Mucosa of descending colon (tissue), 3 donors: ENCODE measurements around the gene INHBE. TPM values are rescaled to one million over a fixed set of nuclear protein-coding genes. Genes with fewer than 3 reads are reported as not detected.

Source experiments
- ATAC-seq: fragments of 200-7000 bp; cut with Tn5 transposase; one replicate; pipeline ENCODE4 v1.9.1; 2020; ENCODE audit warnings: mild to moderate bottlenecking, moderate library complexity
- DNase-seq, 3 donors: peaks; one replicate each; pipeline ENCODE4 v3.0.0-alpha.2; 2020
- H3K36me3 ChIP-seq: fragments of 200-600 bp; one replicate; pipeline ENCODE4 v1.8.0; 2021; ENCODE audit warnings: low read depth, mild to moderate bottlenecking
- H3K4me1 ChIP-seq: fragments of 200-600 bp; one replicate; pipeline ENCODE4 v1.8.0; 2021; ENCODE audit warnings: low read depth, mild to moderate bottlenecking
- H3K4me3 ChIP-seq: fragments of 200-600 bp; one replicate; pipeline ENCODE4 v1.8.0; 2021; ENCODE audit warnings: mild to moderate bottlenecking
- H3K9me3 ChIP-seq: fragments of 200-600 bp; one replicate; pipeline ENCODE4 v1.8.0; 2021; ENCODE audit warnings: mild to moderate bottlenecking
- intact Hi-C, 2 donors: fragments of 100-400 bp; cut with DNase I in 1 of 2; cut with micrococcal nuclease in 1 of 2; formaldehyde crosslinking; loops; one replicate each; pipeline versions ENCODE4 v1.11.0 to v1.11.1; 2022; cut with DNase I, micrococcal nuclease
- total RNA-seq, 3 donors: library from RNA; stranded (reverse); fragmentation: NEBNext Ultra II Directional in 2 of 3; extraction: Animal tissue kit (Norgen Biotek cat#: 25700) in 2 of 3; gene quantifications; one replicate each; pipeline versions ENCODE4 v1.2.1 to v1.2.4, GENCODE V29; 2021 to 2023
- TF ChIP-seq, protein P1 (sequence below): fragments of 200-600 bp; IDR thresholded peaks from one replicate; pipeline ENCODE4 v1.8.0; 2022; ENCODE audit warnings: antibody characterized with exemption, mild to moderate bottlenecking
- donor health status: DM: no; HTN: no; CAD: no; lungs with moderate emphysema.
- donor health status: DM: no; HTN: no; CAD: no.
- donor health status: DM: no; HTN: yes; CAD: no.

INHBE gene
- total RNA-seq, 3 donors from 2014 or later = not detected

DNA sequence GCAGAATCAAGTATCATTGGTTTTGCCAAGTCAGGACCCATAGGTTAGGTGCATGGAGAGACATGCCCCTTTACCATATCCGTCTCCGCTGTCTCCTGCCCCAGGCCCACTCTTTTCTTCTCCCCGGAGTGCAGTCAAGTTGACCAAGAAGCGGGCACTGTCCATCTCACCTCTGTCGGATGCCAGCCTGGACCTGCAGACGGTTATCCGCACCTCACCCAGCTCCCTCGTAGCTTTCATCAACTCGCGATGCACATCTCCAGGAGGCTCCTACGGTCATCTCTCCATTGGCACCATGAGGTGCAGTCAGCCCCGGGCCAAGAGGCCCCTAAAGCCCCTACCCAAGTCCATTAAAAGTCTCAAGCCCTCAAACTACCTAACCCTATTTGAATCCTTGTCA is 9.5 kb downstream of the INHBE start:
- ATAC-seq = no peak
- intact Hi-C loops = no loop called here

DNA sequence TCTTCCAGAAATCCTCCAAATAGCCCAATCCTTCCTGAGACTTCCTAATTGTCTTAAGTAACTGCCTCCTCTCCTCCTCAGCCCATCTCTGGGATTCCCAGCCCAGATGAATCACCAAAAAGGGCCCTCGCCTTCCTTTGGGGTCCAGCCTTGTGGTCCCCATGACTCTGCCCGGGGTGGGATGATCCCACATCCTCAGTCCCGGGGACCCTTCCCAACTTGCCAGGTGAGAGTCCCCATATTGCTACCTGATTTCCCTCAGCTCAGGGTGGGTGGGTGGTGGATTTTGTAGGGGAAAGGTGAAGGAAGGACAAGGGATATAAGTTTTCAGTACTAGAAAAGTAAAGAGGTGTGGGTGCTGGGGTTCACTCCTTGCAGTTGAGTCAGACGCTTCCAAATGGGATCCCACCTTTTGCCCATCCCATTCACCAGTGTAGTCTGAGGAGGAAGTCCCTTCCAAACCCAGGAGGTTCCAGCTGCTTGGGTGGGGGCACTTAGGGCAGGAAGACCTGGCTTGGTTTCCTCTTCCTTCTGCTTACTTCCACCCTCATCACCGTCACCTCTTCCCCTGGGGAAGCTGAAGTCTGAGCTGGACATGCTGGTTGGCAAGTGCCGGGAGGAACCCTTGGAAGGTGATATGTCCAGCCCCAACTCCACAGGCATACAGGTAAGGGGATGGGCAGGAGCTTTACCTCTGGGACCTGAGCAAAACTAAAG is 10.1 kb downstream of the INHBE start:
- TF ChIP-seq, protein P1, sequence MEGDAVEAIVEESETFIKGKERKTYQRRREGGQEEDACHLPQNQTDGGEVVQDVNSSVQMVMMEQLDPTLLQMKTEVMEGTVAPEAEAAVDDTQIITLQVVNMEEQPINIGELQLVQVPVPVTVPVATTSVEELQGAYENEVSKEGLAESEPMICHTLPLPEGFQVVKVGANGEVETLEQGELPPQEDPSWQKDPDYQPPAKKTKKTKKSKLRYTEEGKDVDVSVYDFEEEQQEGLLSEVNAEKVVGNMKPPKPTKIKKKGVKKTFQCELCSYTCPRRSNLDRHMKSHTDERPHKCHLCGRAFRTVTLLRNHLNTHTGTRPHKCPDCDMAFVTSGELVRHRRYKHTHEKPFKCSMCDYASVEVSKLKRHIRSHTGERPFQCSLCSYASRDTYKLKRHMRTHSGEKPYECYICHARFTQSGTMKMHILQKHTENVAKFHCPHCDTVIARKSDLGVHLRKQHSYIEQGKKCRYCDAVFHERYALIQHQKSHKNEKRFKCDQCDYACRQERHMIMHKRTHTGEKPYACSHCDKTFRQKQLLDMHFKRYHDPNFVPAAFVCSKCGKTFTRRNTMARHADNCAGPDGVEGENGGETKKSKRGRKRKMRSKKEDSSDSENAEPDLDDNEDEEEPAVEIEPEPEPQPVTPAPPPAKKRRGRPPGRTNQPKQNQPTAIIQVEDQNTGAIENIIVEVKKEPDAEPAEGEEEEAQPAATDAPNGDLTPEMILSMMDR = no peak
- DNase-seq = no peak
- no peaks in the 10 kb centered on the region for H3K9me3 ChIP-seq
- no peak overlapping the region for H3K4me3 ChIP-seq
- H3K36me3 ChIP-seq = no peaks in the 10 kb centered on the region
- intact Hi-C loops = no loop called here
- no peak for ATAC-seq
- H3K4me1 ChIP-seq = peaks cover 14% of the 10 kb centered on the region

More for the DNA sequence above, 9.5 kb downstream of the INHBE start:
- H3K4me1 ChIP-seq = peaks cover 19% of the 10 kb centered on the region
- no peak overlapping the region for H3K4me3 ChIP-seq
- H3K9me3 ChIP-seq = no peaks in the 10 kb centered on the region
- TF ChIP-seq, protein P1 = no peak
- H3K36me3 ChIP-seq = no peaks in the 10 kb centered on the region
- DNase-seq = no peak

GRCh38 chr12:57465747-57466505 is 10.8 kb downstream of the INHBE start:
- ATAC-seq (no peak), DNase-seq (no peak)
- no peaks in the 10 kb centered on the region for H3K9me3 ChIP-seq
- no peak overlapping the region for H3K4me3 ChIP-seq
- peaks cover 14% of the 10 kb centered on the region for H3K4me1 ChIP-seq
- H3K36me3 ChIP-seq = no peaks in the 10 kb centered on the region
- intact Hi-C loops = no loop called here
- TF ChIP-seq, protein P1 = no peak

- H3K4me3 ChIP-seq = no peak overlapping the region
- H3K4me1 ChIP-seq = peaks cover 11% of the 10 kb centered on the region
- TF ChIP-seq, protein P1 = no peak
- intact Hi-C loops = no loop called here
- DNase-seq (no peak), ATAC-seq (no peak)
- no peaks in the 10 kb centered on the region for H3K36me3 ChIP-seq
- H3K9me3 ChIP-seq = no peaks in the 10 kb centered on the region
These were observed 12.2 kb downstream of the INHBE start for GRCh38 chr12:57467212-57467874.

DNA sequence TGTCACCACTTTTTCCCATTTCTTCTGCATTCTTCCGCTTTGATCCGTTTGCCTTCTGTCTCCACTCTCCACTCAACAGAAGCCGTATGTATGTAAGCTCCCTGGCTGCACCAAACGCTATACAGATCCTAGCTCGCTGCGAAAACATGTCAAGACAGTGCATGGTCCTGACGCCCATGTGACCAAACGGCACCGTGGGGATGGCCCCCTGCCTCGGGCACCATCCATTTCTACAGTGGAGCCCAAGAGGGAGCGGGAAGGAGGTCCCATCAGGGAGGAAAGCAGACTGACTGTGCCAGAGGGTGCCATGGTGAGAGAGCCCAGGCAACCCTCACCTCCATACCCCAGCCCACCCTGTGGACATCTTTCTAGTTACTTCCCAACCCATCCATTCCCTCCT is 12.8 kb downstream of the INHBE start:
- intact Hi-C loops = no loop called here
- Histone ChIP-seq H3K9me3 (no peaks in the 10 kb centered on the region), H3K4me3 (no peak overlapping the region), H3K4me1 (peaks cover 11% of the 10 kb centered on the region), H3K36me3 (no peaks in the 10 kb centered on the region)
- no peak for ATAC-seq
- TF ChIP-seq, protein P1 = no peak
- DNase-seq = no peak
